Progenitor cell of endocrine pancreas (in vitro differentiated cells): ENCODE results near the gene ELOVL1. TPM values are rescaled to one million over a fixed set of nuclear protein-coding genes. Genes with fewer than 3 reads are reported as not detected.

Experiments used
- DNase-seq: peaks from one replicate; pipeline ENCODE4 v3.0.0; 2021; ENCODE audit warnings: low spot score; ENCODE audit not compliant: unreplicated experiment
- H3K27ac Mint-ChIP-seq: 2 replicates; pipeline ENCODE4 v1.8.0; 2021; ENCODE audit warnings: mild to moderate bottlenecking, moderate library complexity, mixed read lengths
- H3K27me3 Mint-ChIP-seq: 2 replicates; pipeline ENCODE4 v1.8.0; 2021; ENCODE audit warnings: mixed read lengths
- H3K36me3 Mint-ChIP-seq: 2 replicates; pipeline ENCODE4 v1.8.0; 2022; ENCODE audit warnings: mixed read lengths; ENCODE audit not compliant: insufficient read depth
- H3K4me1 Mint-ChIP-seq: 2 replicates; pipeline ENCODE4 v1.8.0; 2021; ENCODE audit warnings: low read depth, mixed read lengths
- H3K4me3 Mint-ChIP-seq: 2 replicates; pipeline ENCODE4 v1.8.0; 2021; ENCODE audit warnings: low read depth, mild to moderate bottlenecking, moderate library complexity, mixed read lengths
- H3K9me3 Mint-ChIP-seq: 2 replicates; pipeline ENCODE4 v1.8.0; 2021; ENCODE audit warnings: low read depth, mixed read lengths
- total RNA-seq: library from RNA; stranded (reverse); gene quantifications from 2 replicates; pipeline ENCODE4 v1.2.1, GENCODE V29; 2021
- TF ChIP-seq, protein P1 (sequence below): fragments of 200-600 bp; sonication (generic); IDR thresholded peaks from one replicate; pipeline ENCODE4 v1.5.0; 2021; ENCODE audit warnings: antibody characterized with exemption, mild to moderate bottlenecking; ENCODE audit not compliant: unreplicated experiment

ELOVL1 gene
- total RNA-seq, 1 donor from 2014 or later, result 46.0 TPM

DNA sequence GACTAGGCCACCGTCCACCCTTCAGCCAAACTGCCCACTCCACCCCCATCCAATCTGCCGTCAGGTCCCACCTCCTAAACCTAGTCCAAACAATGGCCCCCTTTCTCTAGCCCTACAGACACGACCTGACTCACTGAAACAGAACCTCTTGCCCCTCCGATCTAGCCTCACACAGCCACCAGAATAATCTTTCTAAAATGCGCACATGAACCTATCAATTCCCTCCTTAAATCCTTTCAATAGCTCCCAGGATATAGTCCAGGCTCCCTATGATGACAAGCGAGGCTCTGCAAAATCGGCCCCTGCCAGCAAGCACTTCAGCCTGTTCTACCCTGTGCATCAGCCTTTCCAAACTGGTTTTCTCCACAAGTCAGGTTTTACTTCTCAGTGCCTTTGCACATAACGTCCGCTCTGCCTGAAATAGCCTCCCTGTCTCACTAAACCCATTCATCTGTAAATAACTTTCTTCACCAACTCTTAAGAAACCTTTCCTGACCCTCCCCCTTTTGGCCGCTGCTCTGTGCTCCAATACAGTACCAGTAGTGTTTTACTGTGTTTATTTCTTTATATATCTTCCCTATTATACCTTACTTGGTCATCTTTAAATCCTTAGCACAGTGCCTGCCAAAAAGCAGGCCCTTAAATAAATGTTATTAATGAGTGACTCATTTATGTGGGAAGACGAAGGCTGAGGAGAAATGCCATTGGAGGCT lies 18.1 kb downstream of the ELOVL1 start:
- Mint-ChIP-seq H3K27ac (peak overlapping the region; percentile 100), H3K27me3 (peaks cover 6% of the 10 kb centered on the region), H3K36me3 (no peaks in the 10 kb centered on the region), H3K4me3 (peak overlapping the region; percentile 86), H3K4me1 (peaks cover 40% of the 10 kb centered on the region), H3K9me3 (no peaks in the 10 kb centered on the region)
- no peak for DNase-seq
- TF ChIP-seq, protein P1, sequence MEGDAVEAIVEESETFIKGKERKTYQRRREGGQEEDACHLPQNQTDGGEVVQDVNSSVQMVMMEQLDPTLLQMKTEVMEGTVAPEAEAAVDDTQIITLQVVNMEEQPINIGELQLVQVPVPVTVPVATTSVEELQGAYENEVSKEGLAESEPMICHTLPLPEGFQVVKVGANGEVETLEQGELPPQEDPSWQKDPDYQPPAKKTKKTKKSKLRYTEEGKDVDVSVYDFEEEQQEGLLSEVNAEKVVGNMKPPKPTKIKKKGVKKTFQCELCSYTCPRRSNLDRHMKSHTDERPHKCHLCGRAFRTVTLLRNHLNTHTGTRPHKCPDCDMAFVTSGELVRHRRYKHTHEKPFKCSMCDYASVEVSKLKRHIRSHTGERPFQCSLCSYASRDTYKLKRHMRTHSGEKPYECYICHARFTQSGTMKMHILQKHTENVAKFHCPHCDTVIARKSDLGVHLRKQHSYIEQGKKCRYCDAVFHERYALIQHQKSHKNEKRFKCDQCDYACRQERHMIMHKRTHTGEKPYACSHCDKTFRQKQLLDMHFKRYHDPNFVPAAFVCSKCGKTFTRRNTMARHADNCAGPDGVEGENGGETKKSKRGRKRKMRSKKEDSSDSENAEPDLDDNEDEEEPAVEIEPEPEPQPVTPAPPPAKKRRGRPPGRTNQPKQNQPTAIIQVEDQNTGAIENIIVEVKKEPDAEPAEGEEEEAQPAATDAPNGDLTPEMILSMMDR, result no peak

DNA sequence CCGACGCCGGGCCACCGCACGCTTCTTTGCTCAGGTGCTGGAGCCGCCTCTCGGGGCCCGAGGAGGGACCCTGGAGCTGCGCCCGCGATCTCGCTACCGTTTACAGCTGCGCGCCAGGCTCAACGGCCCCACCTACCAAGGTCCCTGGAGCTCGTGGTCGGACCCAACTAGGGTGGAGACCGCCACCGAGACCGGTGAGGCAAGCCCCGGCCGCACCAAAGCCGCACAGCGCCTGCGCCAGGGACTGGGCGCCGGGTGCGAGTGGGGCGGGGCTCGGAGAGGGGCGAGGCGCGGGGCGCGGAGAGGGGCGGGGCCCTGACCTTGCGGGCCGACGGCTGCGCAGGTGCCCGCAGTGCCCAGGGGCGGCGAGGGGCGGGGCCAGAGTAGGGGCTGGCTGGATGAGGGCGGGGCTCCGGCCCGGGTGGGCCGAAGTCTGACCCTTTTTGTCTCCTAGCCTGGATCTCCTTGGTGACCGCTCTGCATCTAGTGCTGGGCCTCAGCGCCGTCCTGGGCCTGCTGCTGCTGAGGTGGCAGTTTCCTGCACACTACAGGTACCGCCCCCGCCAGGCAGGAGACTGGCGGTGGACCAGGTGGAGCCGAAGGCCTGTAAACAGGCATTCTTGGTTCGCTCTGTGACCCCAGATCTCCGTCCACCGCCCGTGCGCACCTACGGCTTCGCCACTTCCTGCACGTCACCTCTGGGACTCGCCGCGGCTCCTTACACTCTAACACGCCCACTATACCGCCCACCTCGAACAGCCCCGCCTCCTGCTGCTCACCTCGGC lies 18.8 kb downstream of the ELOVL1 start:
- Mint-ChIP-seq H3K4me1 (peaks cover 40% of the 10 kb centered on the region), H3K27ac (peak overlapping the region; percentile 100), H3K36me3 (no peaks in the 10 kb centered on the region), H3K9me3 (no peaks in the 10 kb centered on the region), H3K27me3 (peaks cover 6% of the 10 kb centered on the region), H3K4me3 (peak overlapping the region; percentile 86)
- TF ChIP-seq, protein P1, result no peak
- DNase-seq, result peak; percentile 95

DNA sequence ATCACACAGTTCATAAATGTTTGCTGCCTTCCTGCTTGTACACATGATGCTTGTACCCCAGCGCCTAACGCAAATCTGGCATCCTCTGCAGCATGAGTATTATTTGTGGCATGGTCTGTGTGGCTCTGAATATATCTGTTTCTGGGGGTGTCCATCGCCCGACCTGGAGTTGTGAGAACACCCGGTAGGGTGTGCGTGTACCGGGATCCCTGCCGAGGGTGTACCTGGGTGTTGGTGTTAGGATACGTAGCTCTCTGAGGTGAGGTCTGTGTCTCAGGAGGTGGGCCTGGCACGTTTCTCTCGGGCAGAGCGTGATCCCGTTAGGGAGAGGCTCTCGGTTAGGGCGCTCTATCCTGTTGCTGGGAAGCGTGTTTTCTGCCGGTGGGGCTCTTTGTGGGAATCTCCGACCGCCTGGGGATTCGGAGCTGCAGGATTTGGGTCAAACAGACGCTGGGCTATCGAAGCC lies 19.4 kb downstream of the ELOVL1 start:
- Mint-ChIP-seq H3K36me3 (no peaks in the 10 kb centered on the region), H3K4me3 (peak overlapping the region; percentile 67), H3K27ac (peak overlapping the region; percentile 94), H3K4me1 (peaks cover 40% of the 10 kb centered on the region), H3K27me3 (peaks cover 6% of the 10 kb centered on the region), H3K9me3 (no peaks in the 10 kb centered on the region)
- no peak for DNase-seq
- TF ChIP-seq, protein P1, result no peak

DNA sequence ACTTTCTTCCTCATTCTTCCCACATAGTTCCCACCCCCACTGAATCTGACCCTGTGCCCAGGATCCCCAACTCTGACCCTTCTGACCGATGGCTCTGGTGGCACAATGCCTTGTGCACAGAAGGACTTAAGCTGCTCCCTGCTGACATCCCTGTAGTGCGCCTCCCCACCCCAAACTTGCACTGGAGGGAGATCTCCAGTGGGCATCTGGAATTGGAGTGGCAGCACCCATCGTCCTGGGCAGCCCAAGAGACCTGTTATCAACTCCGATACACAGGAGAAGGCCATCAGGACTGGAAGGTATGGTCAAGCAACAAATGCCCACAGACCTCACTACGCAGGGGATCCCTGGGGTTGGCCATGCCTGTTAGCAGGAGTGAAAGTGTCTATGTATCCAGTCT lies 21.2 kb downstream of the ELOVL1 start:
- no peaks in the 10 kb centered on the region for H3K9me3 Mint-ChIP-seq
- no peak for DNase-seq
- H3K4me1 Mint-ChIP-seq, result peaks cover 25% of the 10 kb centered on the region
- H3K27me3 Mint-ChIP-seq, result peaks cover 6% of the 10 kb centered on the region
- no peak overlapping the region for H3K4me3 Mint-ChIP-seq
- no peak overlapping the region for H3K27ac Mint-ChIP-seq
- TF ChIP-seq, protein P1, result no peak
- no peaks in the 10 kb centered on the region for H3K36me3 Mint-ChIP-seq

DNA sequence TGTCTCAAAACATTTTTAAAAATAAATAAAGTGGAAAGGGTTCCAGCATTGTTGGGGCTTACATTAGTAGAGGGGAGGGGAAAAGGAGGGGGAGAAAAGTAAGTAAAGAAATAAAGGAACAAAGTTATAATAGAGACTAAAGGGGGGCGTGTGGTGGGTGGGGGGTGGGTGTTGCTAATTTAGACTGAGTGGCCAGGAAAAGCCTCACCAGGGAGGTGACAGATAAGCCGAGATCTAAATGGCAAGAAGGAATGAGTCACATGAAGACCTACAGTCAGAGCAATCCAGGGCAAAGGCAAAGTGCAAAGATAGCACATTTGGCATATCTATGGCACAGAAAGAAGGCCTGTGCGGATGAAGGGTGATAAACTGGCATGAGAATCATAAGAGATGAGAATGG lies 22.7 kb downstream of the ELOVL1 start:
- TF ChIP-seq, protein P1, result no peak
- peaks cover 24% of the 10 kb centered on the region for H3K4me1 Mint-ChIP-seq
- H3K9me3 Mint-ChIP-seq, result no peaks in the 10 kb centered on the region

More for the DNA sequence above, 22.7 kb downstream of the ELOVL1 start:
- DNase-seq, result no peak
- Mint-ChIP-seq H3K27me3 (peaks cover 6% of the 10 kb centered on the region), H3K27ac (no peak overlapping the region), H3K36me3 (no peaks in the 10 kb centered on the region), H3K4me3 (no peak overlapping the region)
